ENCODE data around the gene CREB3L2. TPM values are rescaled to one million over a fixed set of nuclear protein-coding genes. Genes with fewer than 3 reads are reported as not detected.
A peak's percentile ranks its signal among the peaks of the same experiment; 100 is the strongest.

Gene CREB3L2
- polyA plus RNA-seq, 2 of the 4 experiments (the other 2 are of a cell fraction) = 16.3 to 32.2 TPM

- ChIA-PET CTCF (interaction anchor here (1.1 to 2.3 kb wide), 7 partner anchors 9 to 56 kb away, joined by 3 to 11 read pairs (median 6); partner anchors contain the start of gene CREB3L2), POLR2A (interaction anchor here (0.6 to 2.4 kb wide), 5 partner anchors 16 to 49 kb away, joined by 3 to 8 read pairs (median 4); partner anchors contain the start of gene CREB3L2)
- H3K9me3 ChIP-seq = no peaks in the 10 kb centered on the region
- H3K4me2 ChIP-seq = peak overlapping the region; percentile 82
- DNase-seq (ENCODE audit: low read depth in 1 of 2, low spot score in 1 of 2) = no peak
- 0 out of 3 replicates have a peak overlapping the region, but pooled peaks have one; percentile 7 for H3K4me3 ChIP-seq
- no peak for FAIRE-seq
- TF ChIP-seq ZFP36 (IDR thresholded peaks at IDR 0.05; ENCODE audit: borderline replicate concordance, partially characterized antibody) (no peak), ELK1 (IDR thresholded peaks at IDR 0.05; ENCODE audit: low read depth, low read length) (no peak), ZSCAN20 (CRISPR knock-in tag; IDR thresholded peaks at IDR 0.05) (no peak), HOXB13 (CRISPR knock-in tag; IDR thresholded peaks at IDR 0.05; ENCODE audit: low read depth) (no peak), MAX (IDR thresholded peaks at IDR 0.05) (no peak), RAD21 (conservative IDR thresholded peaks at IDR 0.05 in 1 of 2, IDR thresholded peaks at IDR 0.05 in 1 of 2) (no peak), TP53 (CRISPR knock-in tag; IDR thresholded peaks at IDR 0.05) (no peak), KDM5A (IDR thresholded peaks at IDR 0.05) (no peak), RARB (CRISPR knock-in tag; IDR thresholded peaks at IDR 0.05) (no peak), JUNB (IDR thresholded peaks at IDR 0.05) (no peak)
- peak; percentile 16 to 20; a peak in 4 of 6 replicates for ATAC-seq
- peak overlapping the region; percentile 82 for H3K27ac ChIP-seq
- whole genome bisulfite sequencing (ENCODE audit: missing lambda C conversion rate) = 48% methylated on average over 8 of the region's 8 CpGs
- H3K4me1 ChIP-seq = peaks cover 84% of the 10 kb centered on the region
Observed at GRCh38 chr7:137953043-137953664, 48.7 kb downstream of the CREB3L2 start.

- ChIA-PET POLR2A (interaction anchor here (1.4 kb wide), 1 partner anchor 47 kb away, joined by 3 read pairs; no protein-coding TSS in a partner anchor), CTCF (interaction anchor here (0.9 to 2.3 kb wide), 8 partner anchors 10 to 57 kb away, joined by 3 to 11 read pairs (median 6); partner anchors contain the start of gene CREB3L2)
- no peak for FAIRE-seq
- TF ChIP-seq SMC3 (IDR thresholded peaks at IDR 0.05) (no peak), RNF2 (IDR thresholded peaks at IDR 0.05; ENCODE audit: borderline replicate concordance, low read depth) (no peak), POLR2A (IDR thresholded peaks at IDR 0.05; ENCODE audit: low read length) (no peak), BCL3 (IDR thresholded peaks at IDR 0.05) (no peak), RAD21 (conservative IDR thresholded peaks at IDR 0.05 in 1 of 2, IDR thresholded peaks at IDR 0.05 in 1 of 2) (no peak), NFE2L2 (conservative IDR thresholded peaks at IDR 0.05; ENCODE audit: low read length) (no peak), MAX (IDR thresholded peaks at IDR 0.05) (no peak), SREBF2 (IDR thresholded peaks at IDR 0.05) (no peak), FOXS1 (CRISPR knock-in tag; IDR thresholded peaks at IDR 0.05) (no peak), HEYL (CRISPR knock-in tag; IDR thresholded peaks at IDR 0.05) (no peak), CBX8 (IDR thresholded peaks at IDR 0.05) (no peak), USF2 (IDR thresholded peaks at IDR 0.05) (no peak), HDAC2 (IDR thresholded peaks at IDR 0.05) (no peak), CHD4 (IDR thresholded peaks at IDR 0.05; ENCODE audit: borderline replicate concordance) (no peak)
- H3K4me3 ChIP-seq = no peak overlapping the region
- DNase-seq (ENCODE audit: low read depth in 1 of 2, low spot score in 1 of 2) = peak in 1 of 2 experiments; percentile 23
- H3K9me3 ChIP-seq = no peaks in the 10 kb centered on the region
- 65% methylated on average over 2 of the region's 2 CpGs for WGBS (ENCODE audit: missing lambda C conversion rate)
- H3K4me2 ChIP-seq = peak overlapping the region; percentile 82
- H3K27ac ChIP-seq = peak overlapping the region; percentile 82
- no peak for ATAC-seq
- H3K4me1 ChIP-seq = peaks cover 78% of the 10 kb centered on the region
Observed at GRCh38 chr7:137952426-137952805, 49.5 kb downstream of the CREB3L2 start.

Measured in A549 (cell line).